Measurements from ENCODE around the gene ASB18. TPM values are rescaled to one million over a fixed set of nuclear protein-coding genes. Genes with fewer than 3 reads are reported as not detected.

The ASB18 gene
- total RNA-seq, 1 donor from 2014 or later = not detected

- Mint-ChIP-seq H3K9me3 (no peaks in the 10 kb centered on the region), H3K27ac (no peak overlapping the region), H3K4me3 (no peak overlapping the region), H3K36me3 (no peaks in the 10 kb centered on the region), H3K4me1 (ENCODE audit: unreplicated experiment) (no peaks in the 10 kb centered on the region), H3K27me3 (peaks cover 13% of the 10 kb centered on the region)
- TF ChIP-seq, protein P1, sequence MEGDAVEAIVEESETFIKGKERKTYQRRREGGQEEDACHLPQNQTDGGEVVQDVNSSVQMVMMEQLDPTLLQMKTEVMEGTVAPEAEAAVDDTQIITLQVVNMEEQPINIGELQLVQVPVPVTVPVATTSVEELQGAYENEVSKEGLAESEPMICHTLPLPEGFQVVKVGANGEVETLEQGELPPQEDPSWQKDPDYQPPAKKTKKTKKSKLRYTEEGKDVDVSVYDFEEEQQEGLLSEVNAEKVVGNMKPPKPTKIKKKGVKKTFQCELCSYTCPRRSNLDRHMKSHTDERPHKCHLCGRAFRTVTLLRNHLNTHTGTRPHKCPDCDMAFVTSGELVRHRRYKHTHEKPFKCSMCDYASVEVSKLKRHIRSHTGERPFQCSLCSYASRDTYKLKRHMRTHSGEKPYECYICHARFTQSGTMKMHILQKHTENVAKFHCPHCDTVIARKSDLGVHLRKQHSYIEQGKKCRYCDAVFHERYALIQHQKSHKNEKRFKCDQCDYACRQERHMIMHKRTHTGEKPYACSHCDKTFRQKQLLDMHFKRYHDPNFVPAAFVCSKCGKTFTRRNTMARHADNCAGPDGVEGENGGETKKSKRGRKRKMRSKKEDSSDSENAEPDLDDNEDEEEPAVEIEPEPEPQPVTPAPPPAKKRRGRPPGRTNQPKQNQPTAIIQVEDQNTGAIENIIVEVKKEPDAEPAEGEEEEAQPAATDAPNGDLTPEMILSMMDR (conservative IDR thresholded peaks at IDR 0.05) = no peak
- no peak for DNase-seq (ENCODE audit: extremely low spot score, unreplicated experiment)
Measured at GRCh38 chr2:236195726-236196125, 68.5 kb downstream of the ASB18 start.

DNA sequence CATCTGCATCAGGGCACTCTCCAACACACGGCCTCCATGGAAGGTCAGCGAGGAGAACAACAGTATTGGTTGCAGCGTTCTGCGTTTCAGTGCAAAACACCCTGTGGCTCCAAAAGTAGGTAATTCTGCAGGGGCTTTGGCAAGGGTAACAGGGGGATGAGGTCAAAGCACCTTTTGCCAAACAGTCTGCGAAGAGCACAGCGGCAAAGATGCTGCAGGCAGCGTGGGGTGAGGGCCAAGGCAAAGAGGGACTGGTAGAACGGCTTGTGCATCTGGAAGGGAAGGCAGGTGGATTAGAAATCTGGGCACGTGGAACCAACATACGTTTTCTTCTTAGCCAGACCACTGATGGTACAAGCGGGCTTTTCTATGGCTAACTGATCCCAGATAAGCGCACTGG is 69.4 kb downstream of the ASB18 start:
- TF ChIP-seq, protein P1 (conservative IDR thresholded peaks at IDR 0.05) = no peak
- Mint-ChIP-seq H3K36me3 (no peaks in the 10 kb centered on the region), H3K27ac (no peak overlapping the region), H3K4me3 (no peak overlapping the region), H3K4me1 (ENCODE audit: unreplicated experiment) (no peaks in the 10 kb centered on the region), H3K27me3 (peaks cover 13% of the 10 kb centered on the region), H3K9me3 (no peaks in the 10 kb centered on the region)
- no peak for DNase-seq (ENCODE audit: extremely low spot score, unreplicated experiment)

DNA sequence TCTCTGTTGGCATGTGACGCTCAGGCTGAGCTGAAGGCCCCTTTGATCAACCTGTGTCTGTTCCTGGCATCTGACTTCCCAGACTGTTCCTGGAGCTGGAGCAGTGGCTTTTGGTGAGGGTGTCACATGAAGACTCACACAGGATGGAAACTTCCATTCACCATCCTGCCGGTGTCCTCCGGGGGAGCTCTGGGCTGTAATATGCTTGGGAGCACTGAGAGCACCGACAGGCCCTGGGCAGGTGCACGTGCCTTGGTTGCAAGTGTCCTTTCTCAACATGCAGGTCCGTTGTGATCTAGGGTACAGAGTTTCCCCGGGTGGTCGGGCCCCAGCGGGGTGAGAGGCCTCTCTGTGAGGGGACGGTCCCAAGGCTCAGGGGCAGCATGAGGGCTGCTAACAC is 71.2 kb downstream of the ASB18 start:
- no peak overlapping the region for H3K27ac Mint-ChIP-seq
- no peak overlapping the region for H3K4me3 Mint-ChIP-seq
- no peaks in the 10 kb centered on the region for H3K4me1 Mint-ChIP-seq (ENCODE audit: unreplicated experiment)
- no peaks in the 10 kb centered on the region for H3K9me3 Mint-ChIP-seq
- TF ChIP-seq, protein P1 (conservative IDR thresholded peaks at IDR 0.05) = no peak
- peaks cover 13% of the 10 kb centered on the region for H3K27me3 Mint-ChIP-seq
- DNase-seq (ENCODE audit: extremely low spot score, unreplicated experiment) = no peak
- no peaks in the 10 kb centered on the region for H3K36me3 Mint-ChIP-seq

GRCh38 chr2:236190674-236191073 is 73.5 kb downstream of the ASB18 start:
- Mint-ChIP-seq H3K9me3 (no peaks in the 10 kb centered on the region), H3K36me3 (no peaks in the 10 kb centered on the region), H3K27ac (no peak overlapping the region), H3K4me1 (ENCODE audit: unreplicated experiment) (no peaks in the 10 kb centered on the region), H3K27me3 (peaks cover 21% of the 10 kb centered on the region), H3K4me3 (no peak overlapping the region)
- DNase-seq (ENCODE audit: extremely low spot score, unreplicated experiment) = no peak
- TF ChIP-seq, protein P1 (conservative IDR thresholded peaks at IDR 0.05) = no peak

DNA sequence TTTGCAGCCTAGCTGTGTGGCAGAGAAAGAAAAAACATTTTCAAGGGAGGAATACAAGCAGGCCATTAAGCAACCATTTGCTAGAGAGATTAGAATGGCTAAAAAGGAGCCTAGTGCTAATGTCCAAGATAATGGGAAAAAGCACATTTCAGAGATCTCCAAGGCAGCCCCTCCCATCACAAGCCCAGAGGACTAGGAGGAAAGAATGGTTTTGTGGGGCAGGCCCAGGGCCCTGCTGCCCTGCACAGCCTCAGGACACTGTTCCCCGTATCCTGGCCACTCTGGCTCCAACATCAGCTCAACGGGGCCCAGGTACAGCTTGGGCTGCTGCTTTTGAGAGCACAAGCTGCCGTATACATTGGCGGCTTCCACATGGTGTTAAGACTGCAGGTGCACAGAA is 79.5 kb downstream of the ASB18 start:
- Mint-ChIP-seq H3K27me3 (peaks cover 38% of the 10 kb centered on the region), H3K4me1 (ENCODE audit: unreplicated experiment) (peaks cover 7% of the 10 kb centered on the region), H3K36me3 (no peaks in the 10 kb centered on the region), H3K9me3 (no peaks in the 10 kb centered on the region), H3K27ac (no peak overlapping the region), H3K4me3 (no peak overlapping the region)
- no peak for DNase-seq (ENCODE audit: extremely low spot score, unreplicated experiment)
- TF ChIP-seq, protein P1 (conservative IDR thresholded peaks at IDR 0.05) = no peak
